ENCODE measurements around the gene IDH3A. TPM values are rescaled to one million over a fixed set of nuclear protein-coding genes. Genes with fewer than 3 reads are reported as not detected.

IDH3A gene
- total and polyA plus RNA-seq, 9 of the 15 experiments (the other 6 are each of a cell fraction or from before 2014, with no cell fraction given) = 37.4 to 249 (median 107) TPM

DNA sequence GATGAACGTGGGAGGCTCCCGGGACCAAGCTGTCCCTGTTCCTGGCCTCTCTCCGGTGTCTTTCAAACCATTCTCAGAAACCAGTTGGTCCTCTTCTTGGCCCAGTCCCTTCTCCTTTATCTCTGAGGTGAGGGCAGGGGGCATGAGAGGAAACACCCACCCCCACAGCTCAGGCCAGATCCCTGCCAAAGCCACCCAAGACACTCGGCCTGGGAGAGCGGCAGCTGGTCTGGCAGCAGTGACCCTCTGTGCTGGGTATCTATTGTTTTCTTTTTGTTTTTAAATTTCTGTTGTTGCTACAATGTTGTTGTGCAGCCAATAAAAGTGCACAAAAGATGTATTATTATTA, 57.9 kb downstream of the IDH3A start:
- no peaks in the 10 kb centered on the region for H3K36me3 ChIP-seq (ENCODE audit: control insufficient read depth, insufficient read depth, low read length)
- peaks cover 9 to 16% of the 10 kb centered on the region in 2 experiments; a peak in 4 of 5 replicates for H3K4me1 ChIP-seq (replicated peaks in 1 of 2; ENCODE audit: control insufficient read depth in 2 of 2, insufficient read depth in 2 of 2, low read length in 2 of 2)
- 0 out of 2 replicates have a peak, but pooled peaks cover 3% of the 10 kb centered on the region for H4K20me1 ChIP-seq (replicated peaks; ENCODE audit: control insufficient read depth, insufficient read depth, low read length)
- H3K9ac ChIP-seq (ENCODE audit: insufficient read depth in 1 of 2, low read depth in 2 of 2, low read length in 2 of 2) = 0 out of 4 replicates have a peak overlapping the region, but pooled peaks of 1 of the 2 experiments have one; percentile 38
- H3K9me1 ChIP-seq (ENCODE audit: control insufficient read depth, insufficient read depth, low read length) = no peaks in the 10 kb centered on the region
- H3K27me3 ChIP-seq (ENCODE audit: control insufficient read depth in 2 of 2, insufficient read depth in 2 of 2, low read length in 2 of 2) = no peaks in the 10 kb centered on the region; a peak in 1 of 5 replicates
- no peaks in the 10 kb centered on the region for H3K79me2 ChIP-seq (ENCODE audit: control insufficient read depth, insufficient read depth, low read length)
- no peak overlapping the region for H3K4me2 ChIP-seq (ENCODE audit: insufficient read depth, low read length)
- H2AFZ ChIP-seq (ENCODE audit: low read depth, low read length) = no peak overlapping the region
- ATAC-seq = no peak
- intact Hi-C loops (cut with micrococcal nuclease) (no loop called here), in situ Hi-C loops (cut with MboI) (no loop called here)
- H3K27ac ChIP-seq (ENCODE audit: extremely low read depth, low read depth, low read length) = no peak overlapping the region
- WGBS (ENCODE audit: insufficient coverage, low coverage, missing lambda C conversion rate) = 26% methylated on average over 5 of the region's 5 CpGs
- no peak overlapping the region for H3K4me3 ChIP-seq
- no peak for DNase-seq (ENCODE audit: extremely low read depth in 1 of 4, low spot score in 3 of 4)
- ChIA-PET POLR2A (interaction anchor here (1.2 kb wide), 1 partner anchor 11 kb away, joined by 3 read pairs; no protein-coding TSS in a partner anchor), CTCF (ENCODE audit: low intra/inter-chr PET ratio) (no interaction called here)
- FAIRE-seq = no peak
- no peaks in the 10 kb centered on the region for H3K9me3 ChIP-seq (replicated peaks; ENCODE audit: control insufficient read depth, insufficient read depth, low read depth, low read length)
- TF ChIP-seq, protein P1, sequence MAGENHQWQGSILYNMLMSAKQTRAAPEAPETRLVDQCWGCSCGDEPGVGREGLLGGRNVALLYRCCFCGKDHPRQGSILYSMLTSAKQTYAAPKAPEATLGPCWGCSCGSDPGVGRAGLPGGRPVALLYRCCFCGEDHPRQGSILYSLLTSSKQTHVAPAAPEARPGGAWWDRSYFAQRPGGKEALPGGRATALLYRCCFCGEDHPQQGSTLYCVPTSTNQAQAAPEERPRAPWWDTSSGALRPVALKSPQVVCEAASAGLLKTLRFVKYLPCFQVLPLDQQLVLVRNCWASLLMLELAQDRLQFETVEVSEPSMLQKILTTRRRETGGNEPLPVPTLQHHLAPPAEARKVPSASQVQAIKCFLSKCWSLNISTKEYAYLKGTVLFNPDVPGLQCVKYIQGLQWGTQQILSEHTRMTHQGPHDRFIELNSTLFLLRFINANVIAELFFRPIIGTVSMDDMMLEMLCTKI (IDR thresholded peaks at IDR 0.05; ENCODE audit: partially characterized antibody) = no peak
- TF ChIP-seq GTF2E2 (tag; IDR thresholded peaks at IDR 0.05) (no peak), ZNF184 (CRISPR knock-in tag; IDR thresholded peaks at IDR 0.05) (no peak)
- BruUV-seq (replicated peaks) = no TSS peak
